Coronary artery (tissue), 2 donors: ENCODE data around the gene ARL5C.

Source experiments
- DNase-seq: peaks from one replicate; pipeline ENCODE4 v3.0.0-alpha.2; 2017; ENCODE audit warnings: low spot score
- H3K27ac ChIP-seq, 2 donors: fragments of 200-600 bp; sonication (generic); one replicate each; pipeline ENCODE4 v1.5.1; 2016 to 2019
- H3K4me3 ChIP-seq: fragments of 200-600 bp; sonication (generic); 2 replicates; pipeline ENCODE4 v1.5.1; 2016; ENCODE audit warnings: mild to moderate bottlenecking, moderate library complexity
- TF ChIP-seq, protein P1 (sequence below): fragments of 200-600 bp; sonication (generic); IDR thresholded peaks from one replicate; pipeline ENCODE4 v1.5.1; 2019; ENCODE audit warnings: antibody characterized with exemption

ARL5C gene

DNA sequence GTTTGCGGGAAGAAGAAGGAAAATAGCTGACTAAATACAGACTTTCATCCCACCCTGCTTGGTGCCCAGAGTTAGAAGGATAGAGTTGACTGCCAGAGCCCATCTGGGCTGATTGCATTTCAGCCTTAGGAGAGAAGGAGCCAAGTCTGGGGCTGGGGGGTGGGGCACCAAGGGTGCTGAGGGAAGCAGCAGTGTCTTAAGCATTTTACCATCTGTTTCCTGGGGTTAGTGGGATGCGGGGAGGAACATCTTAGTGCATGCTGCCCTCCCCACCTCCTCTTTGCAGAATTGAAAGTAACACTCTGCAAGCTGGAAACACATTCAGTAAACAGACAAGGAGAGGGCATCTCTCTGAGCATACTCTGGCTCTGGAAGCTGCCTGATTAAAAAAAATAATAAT is 1.5 kb upstream of the ARL5C start:
- no peak for DNase-seq
- H3K27ac ChIP-seq: no peak overlapping the region

DNA sequence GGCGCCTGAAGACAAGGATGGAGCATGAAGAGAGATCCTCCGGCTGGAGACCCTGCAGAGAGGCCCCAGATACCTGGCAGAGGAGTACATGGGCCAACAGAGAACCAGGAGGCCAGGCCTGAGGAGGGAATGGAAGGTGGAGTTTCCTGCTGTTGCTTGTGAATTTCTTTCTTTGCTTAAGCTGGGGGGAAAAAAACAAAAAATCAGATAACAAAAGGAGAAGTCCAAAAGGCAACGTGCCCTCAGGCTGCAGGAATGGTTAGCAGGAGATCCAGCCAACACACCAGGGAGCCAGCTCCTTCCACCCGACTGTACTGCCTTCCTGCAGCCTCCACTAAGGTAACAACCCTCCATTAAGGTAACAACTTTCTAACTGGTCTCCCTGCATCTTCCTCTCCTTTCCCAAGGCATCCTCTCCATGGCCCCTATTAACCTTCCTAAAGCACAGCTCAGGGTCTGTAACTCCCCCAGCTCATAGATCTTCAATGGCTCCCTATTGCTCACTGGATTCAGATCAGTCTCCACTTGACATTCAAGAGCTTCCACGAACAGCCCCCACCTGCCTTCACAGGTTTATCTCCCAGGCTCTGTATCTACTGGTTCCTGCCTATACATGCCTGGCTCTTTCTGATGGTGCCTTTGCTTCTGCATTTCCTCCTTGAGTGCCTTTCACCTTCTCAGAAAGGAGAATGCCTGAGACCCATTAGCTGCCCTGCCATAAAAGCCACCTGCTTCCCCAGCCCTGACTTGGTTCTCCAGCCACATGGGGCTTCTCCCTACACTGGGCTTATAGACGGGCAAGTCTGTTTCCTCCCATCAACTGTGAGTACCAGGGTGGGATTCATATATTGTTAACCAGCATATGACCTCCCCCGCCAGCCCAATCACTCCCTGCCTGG is 725 bp upstream of the ARL5C start:
- no peak overlapping the region for H3K27ac ChIP-seq
- DNase-seq: no peak
- TF ChIP-seq, protein P1, sequence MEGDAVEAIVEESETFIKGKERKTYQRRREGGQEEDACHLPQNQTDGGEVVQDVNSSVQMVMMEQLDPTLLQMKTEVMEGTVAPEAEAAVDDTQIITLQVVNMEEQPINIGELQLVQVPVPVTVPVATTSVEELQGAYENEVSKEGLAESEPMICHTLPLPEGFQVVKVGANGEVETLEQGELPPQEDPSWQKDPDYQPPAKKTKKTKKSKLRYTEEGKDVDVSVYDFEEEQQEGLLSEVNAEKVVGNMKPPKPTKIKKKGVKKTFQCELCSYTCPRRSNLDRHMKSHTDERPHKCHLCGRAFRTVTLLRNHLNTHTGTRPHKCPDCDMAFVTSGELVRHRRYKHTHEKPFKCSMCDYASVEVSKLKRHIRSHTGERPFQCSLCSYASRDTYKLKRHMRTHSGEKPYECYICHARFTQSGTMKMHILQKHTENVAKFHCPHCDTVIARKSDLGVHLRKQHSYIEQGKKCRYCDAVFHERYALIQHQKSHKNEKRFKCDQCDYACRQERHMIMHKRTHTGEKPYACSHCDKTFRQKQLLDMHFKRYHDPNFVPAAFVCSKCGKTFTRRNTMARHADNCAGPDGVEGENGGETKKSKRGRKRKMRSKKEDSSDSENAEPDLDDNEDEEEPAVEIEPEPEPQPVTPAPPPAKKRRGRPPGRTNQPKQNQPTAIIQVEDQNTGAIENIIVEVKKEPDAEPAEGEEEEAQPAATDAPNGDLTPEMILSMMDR: no peak
- H3K4me3 ChIP-seq: no peak overlapping the region

More for the DNA sequence above, 1.5 kb upstream of the ARL5C start:
- H3K4me3 ChIP-seq: no peak overlapping the region
- TF ChIP-seq, protein P1: no peak

DNA sequence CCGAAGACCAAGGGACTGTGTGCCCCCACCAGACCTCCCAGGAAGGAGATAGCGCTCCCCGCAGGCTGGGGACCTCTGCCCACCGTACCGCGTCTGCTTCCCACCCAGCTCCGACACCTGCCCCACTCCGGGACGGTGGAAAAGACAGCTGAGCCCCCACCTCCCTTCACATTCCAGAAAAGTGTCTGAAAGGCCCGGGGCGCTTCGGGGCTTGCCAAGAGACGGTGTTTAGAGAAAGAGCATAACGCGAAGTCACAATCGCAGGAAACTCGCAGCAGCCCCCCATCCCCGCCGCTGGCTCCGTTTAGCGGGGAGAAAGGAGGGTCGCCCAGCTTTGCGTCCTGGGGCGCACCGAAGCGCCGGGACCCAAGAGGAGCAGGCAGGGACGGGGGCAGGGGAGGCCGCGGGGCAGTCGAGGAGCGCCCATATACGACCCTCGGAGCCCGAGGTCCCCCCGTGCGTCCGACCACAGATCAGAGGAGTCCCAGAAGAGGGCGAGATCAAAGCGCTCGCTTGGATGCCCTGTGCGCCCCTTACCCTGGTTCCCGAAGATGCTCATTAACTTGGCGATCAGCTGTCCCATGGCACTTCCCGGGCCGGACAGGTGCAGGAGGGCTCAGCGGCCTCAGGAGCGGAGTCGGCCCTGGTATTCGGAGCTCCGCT is 652 bp downstream of the ARL5C start:
- TF ChIP-seq, protein P1: no peak
- peak overlapping the region; percentile 80 for H3K4me3 ChIP-seq

DNA sequence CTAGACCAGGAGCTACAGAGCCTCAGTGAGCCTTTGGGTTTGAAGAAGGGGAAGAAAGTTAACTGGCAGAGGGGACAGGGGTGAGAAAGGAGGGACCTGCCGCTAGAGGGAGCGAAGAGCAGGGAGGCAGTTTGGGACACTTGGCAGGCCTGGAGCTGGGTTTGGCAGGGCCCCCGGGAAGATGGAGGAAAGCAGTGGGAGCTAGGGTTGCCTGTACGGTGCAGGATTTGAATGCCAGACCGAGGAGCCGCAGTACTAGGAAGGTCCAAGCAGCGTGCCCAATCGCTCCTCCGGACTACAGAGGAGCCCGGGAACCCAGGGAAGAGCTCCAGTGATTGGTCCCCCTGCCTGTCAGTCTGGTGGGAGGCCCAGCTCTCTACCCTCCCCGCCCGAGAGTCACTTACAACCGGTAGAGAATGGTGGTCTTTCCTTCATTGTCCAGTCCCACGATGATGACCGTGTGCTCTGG is 1.3 kb downstream of the ARL5C start:
- peak; percentile 93 for DNase-seq
- Histone ChIP-seq H3K4me3 (peak overlapping the region; percentile 80), H3K27ac (peak overlapping the region in 1 of 2 donors; percentile 60)
- TF ChIP-seq, protein P1: peak; percentile 64

More for the DNA sequence above, 652 bp downstream of the ARL5C start:
- DNase-seq: no peak
- peak overlapping the region in 1 of 2 donors; percentile 60 for H3K27ac ChIP-seq

DNA sequence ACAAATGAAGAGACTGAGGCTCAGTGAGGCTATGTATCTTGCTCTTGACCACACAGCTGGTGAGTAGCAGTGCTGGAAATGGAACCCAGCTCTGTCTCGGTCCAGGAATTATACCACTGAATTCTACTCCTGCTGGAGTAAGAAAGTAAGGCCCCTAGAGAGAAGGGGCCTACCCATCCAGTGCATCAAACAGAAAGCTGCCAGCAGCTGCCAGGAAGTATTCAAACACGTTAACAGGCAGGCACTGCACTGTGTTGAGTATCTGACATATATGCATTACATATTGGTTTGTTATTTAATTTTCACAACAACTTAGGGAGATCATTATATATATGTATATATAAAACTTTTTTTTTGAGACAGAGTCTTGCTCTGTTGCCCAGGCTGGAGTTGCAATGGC is 4.0 kb downstream of the ARL5C start:
- Histone ChIP-seq H3K4me3 (no peak overlapping the region), H3K27ac (no peak overlapping the region)
- TF ChIP-seq, protein P1: no peak
- DNase-seq: no peak

DNA sequence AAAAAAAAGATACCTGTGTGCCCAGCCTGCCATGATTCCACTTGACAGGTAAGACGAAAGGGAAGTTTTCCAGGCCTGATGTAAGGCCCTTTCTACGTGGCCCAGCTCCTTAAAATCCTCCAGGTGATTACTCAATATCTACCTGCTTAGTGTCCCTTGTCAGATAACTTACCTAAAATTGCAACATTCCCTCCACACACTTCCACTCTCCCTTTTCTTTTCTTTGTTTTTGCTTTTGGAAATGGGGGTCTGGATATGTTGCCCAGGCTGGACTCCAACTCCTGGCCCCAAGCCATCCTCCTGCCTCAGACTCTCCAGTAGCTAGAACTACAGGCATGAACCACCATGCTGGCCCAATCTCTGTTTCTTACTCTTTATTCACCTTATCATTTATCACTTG is 7.3 kb downstream of the ARL5C start:
- no peak for DNase-seq
- no peak overlapping the region for H3K27ac ChIP-seq
- H3K4me3 ChIP-seq: no peak overlapping the region
- TF ChIP-seq, protein P1: no peak
